ENCODE measurements around the gene CRP.
"Not testable (repeated sequence)": the region's sequence is repeated elsewhere in the genome, so short reads cannot be mapped to it uniquely, and the experiment has no call there.

CRP gene, protein sequence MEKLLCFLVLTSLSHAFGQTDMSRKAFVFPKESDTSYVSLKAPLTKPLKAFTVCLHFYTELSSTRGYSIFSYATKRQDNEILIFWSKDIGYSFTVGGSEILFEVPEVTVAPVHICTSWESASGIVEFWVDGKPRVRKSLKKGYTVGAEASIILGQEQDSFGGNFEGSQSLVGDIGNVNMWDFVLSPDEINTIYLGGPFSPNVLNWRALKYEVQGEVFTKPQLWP

GRCh38 chr1:159714529-159714928, at the start of gene CRP:
TSS of gene CRP (minus strand) at chr1:159714589. CDS start at chr1:159714485, 104 bp downstream.
- DNase-seq = no peak

- no peak for DNase-seq
These were observed 49.3 kb upstream of the CRP start for GRCh38 chr1:159763686-159764085.

- DNase-seq = no peak
These were observed 42.0 kb upstream of the CRP start for GRCh38 chr1:159756397-159756796.

DNA sequence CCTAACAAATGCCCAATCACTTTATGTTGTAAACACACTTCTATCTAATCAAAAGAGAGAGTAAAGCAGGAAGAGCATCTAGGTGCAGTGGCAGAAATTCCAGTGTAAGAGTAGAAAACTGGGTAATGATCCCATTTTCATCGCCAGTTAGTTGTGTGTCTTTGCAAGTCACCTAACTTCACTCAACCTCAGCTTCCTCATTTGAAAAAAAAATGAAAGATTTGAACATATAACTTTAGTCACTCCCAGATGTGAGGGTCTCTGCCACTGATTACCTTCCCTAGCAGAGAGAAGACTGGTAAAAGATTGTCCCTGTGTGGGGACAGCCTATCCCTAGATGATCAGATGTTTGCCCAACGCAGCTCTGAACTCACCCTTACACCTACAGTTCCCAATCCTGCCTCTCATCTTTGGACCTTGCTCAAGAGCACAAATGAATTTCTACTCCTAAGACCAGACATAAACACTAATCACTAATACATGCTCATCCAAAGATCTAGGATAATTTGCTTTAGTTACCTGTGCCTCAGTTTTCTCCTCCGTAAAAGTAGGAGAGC, 41.1 kb upstream of the CRP start:
- no peak for DNase-seq

DNA sequence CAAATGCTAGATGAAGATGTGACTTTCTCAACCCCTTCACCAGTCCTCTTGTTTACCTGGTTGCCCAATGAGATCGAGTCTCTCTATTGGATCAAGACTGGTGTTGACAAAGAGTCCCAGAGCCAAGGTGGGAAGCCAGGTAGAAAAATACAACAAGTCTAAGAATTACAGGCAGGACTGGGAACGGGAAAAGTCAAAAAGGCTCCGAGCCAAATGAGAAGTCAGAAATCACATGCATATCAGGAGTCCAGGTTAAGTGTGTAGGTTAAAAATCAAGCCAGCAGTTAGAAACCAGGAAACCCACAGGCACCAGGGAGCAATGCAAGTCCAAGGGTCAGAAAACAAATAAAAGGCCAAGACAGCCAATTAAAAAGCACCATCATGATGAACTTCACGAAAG, 39.0 kb upstream of the CRP start:
- DNase-seq = no peak

DNA sequence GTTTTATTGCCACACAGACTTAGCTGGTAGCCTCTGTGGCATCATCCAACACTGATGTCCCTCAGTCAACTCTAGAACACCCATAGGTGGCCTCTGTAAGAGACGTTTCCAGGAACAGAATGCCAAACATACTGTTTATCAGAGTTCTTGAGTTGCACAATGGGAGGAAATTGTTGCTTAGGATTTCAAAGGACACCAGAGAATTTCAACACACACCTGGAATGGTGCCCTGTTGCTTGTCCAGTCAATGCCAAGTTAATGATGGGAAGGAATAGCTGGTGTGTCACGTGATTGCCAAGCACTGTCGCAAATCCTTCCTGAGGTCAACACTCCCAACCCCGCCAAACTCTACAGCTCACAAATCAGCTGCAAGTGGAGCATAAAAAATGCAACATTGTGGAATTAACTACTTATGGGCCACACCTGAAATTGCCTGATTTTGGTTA, 37.8 kb upstream of the CRP start:
- DNase-seq = peak in 1 of 58 donors; percentile 5

- no peak for DNase-seq
These were observed 36.6 kb upstream of the CRP start for GRCh38 chr1:159751031-159751430.

DNA sequence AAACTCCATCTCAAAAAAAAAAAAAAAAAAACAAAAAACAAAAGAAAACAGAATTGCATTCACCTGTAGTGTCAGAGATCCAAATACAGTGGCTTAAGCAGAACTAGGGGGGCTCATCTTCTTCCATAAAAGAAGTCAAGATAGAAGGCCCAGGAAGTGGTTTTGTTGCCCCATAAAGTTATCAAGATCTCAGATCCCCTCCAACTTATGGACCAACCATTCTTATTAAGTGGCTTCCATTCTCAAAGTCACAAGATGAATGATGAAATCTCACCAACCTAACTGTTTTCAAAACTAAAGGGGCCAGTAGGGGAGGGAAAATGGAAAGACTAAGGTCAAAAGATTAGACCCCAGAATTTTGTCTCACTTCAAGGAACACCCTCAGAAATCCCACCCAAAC, 36.2 kb upstream of the CRP start:
- no peak for DNase-seq

GRCh38 chr1:159749630-159750029, 35.2 kb upstream of the CRP start:
- DNase-seq = no peak

- no peak for DNase-seq
These were observed 34.0 kb upstream of the CRP start for GRCh38 chr1:159748370-159748769.

DNA sequence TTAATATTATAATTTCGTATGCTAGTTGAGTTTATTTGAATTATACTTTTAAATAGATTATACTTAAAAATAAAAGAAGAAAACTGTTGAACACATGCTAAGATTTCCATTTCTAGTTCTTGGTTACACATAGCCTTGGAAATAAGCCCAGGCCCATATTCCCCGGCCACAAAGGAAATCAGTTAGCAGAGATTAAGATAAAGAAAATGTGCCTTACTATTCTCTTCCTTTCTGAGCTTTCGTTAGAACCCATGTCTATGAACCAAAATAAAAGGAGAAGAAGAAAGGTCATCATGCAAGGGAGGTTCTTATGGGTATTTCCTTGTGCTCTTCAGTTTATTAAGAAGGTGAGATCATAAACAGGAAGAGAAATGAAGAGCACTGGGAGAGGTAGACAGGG, 32.3 kb upstream of the CRP start:
- no peak for DNase-seq

GRCh38 chr1:159743651-159744410, 29.4 kb upstream of the CRP start:
- no peak for DNase-seq

GRCh38 chr1:159737238-159737916, 23.0 kb upstream of the CRP start:
- no peak for DNase-seq

- not testable (repeated sequence) for DNase-seq
These were observed 8.8 kb upstream of the CRP start for GRCh38 chr1:159723188-159723587.

DNA sequence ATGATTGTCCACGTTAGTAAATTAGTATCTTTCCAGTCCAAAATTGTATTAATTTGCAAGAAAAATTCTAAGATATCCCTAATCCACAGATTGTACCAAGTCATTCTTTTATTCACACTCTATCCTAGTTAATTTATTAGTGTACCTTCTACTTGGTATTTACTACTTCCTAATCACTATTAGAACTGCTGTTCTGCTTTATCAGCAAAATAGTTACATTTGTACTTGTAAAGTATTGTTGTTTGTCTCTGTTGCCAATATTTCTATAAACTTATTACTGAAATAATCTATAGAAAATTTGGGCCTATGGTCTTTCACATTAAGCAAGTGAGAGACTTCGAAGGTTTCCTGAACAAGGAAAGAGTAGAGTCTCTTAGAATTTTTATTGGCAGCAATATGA, 5.6 kb upstream of the CRP start:
- no peak for DNase-seq

DNA sequence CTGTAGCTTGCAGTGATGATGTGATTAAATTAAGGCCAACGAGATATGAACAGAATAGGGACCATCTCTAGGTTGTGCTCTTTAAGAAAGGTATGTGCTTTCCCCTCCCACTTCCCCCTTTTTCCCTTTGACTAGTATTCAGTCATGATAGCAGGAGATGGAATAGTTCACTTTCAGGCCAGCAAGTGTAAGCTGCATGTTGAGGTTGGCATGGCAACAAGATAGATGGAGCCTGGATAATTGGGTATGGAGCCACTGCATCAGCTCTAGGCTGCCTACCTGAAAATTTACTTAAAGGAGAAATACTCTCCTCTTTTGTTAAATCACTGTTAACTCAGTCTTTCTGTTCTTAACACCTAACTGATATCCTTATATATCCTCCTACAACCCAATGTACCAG, 1.5 kb upstream of the CRP start:
- DNase-seq = no peak

GRCh38 chr1:159712080-159712479, 2.3 kb downstream of the CRP start:
- no peak for DNase-seq

DNA sequence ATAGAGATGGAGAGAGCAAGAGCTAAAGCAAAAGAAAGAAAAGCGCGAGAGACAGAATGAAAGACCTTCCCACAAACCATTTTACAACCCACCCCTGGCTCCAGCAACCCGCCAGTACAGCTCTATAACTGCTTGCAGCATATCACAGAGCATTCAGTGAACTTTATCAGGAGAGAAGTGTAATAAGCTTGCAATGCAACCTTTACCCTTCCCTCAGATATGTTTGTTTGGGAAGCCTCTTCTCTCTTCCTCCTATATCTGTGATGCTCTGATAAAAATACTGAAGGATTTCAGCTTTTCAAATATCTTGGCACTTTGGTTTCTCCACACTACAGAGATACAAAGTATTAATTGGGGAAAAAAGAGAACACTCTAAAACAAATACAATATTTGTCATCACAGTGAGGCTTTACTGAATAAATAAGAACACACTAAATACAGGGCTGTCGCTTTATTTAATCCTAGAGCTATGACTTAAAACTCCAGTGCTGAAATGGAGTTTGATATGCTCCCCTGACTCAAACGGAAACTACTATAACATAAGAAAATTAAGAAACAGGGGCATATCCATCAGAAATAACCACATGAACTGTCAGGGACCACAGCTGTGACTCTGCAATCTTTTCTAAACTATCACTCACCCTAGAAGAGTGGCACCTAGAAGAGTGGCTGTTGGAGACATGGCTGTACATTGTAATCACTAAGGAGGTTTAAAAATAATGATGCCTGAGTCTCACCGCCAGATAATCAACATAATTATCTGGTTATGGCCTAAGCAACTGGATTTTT, 6.7 kb downstream of the CRP start:
- no peak for DNase-seq

DNA sequence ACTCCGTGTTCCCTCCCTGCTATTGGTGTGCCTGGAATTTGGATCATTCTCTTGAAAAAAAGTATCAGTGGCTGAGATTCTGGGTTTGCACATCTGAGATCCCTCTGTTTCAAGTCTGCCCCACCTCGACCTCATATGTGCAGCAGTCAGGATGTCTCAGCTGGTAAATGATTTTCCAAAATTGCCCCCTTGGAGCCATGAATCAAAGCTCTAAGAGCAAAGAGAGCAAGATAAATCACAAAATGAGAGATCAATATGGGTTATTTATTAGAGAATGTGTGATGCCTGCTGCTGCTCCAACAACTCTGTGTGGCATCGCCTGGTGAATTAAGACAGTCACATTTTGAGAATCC, 8.5 kb downstream of the CRP start:
- DNase-seq = no peak

GRCh38 chr1:159705251-159705903, 9.0 kb downstream of the CRP start:
- DNase-seq = peak in 2 of 58 donors; percentile 20 to 37

DNA sequence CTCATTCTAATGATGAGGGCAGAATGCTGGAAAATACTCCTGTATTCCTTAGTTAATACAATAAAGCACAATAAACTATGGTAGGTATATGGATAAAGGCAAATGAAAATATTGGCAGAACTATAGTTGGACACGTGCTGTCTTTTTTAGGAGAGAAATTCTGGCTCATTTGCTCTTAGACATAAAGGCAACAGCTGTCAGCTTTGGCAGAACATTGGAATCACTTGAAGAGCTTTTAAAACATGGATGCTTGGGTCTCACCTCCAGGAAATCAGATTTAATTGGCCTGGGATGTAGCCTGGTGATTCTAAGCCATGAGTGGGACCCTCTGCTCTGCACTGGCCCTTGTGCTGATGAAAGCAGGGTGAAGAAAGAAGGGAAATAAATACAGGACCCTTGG, 9.9 kb downstream of the CRP start:
- no peak for DNase-seq

Data from anterior cingulate cortex (tissue), 58 donors.